Measurements from ENCODE around the gene COPG1. TPM values are rescaled to one million over a fixed set of nuclear protein-coding genes. Genes with fewer than 3 reads are reported as not detected.

Gene COPG1
- total and polyA plus RNA-seq, 2 donors (not counting 3 experiments of a cell fraction or from before 2014, with no cell fraction given) = 112 to 202 TPM

- intact Hi-C loops (cut with micrococcal nuclease) = loop anchor here (5.0 kb wide), 1 partner anchor 137 kb away; the partner anchor contains the start of gene CNBP
- BruUV-seq (replicated peaks) = no TSS peak
- DNase-seq (ENCODE audit: low read depth, low spot score) = no peak
- POLR2A ChIA-PET = no interaction called here
- H3K4me1 ChIP-seq (ENCODE audit: control insufficient read depth, extremely low read depth, insufficient read depth, low read length) = peaks cover 4% of the 10 kb centered on the region
- H3K27me3 ChIP-seq (ENCODE audit: control insufficient read depth in 2 of 2, insufficient read depth in 2 of 2, low read length in 2 of 2) = no peaks in the 10 kb centered on the region
- H2AFZ ChIP-seq (ENCODE audit: low read depth, low read length) = no peak overlapping the region
- H3K4me2 ChIP-seq (ENCODE audit: insufficient read depth, low read length) = no peak overlapping the region
- H3K4me3 ChIP-seq (replicated peaks in 1 of 3; ENCODE audit: insufficient read depth in 1 of 3, low read depth in 1 of 3, low read length in 3 of 3) = no peak overlapping the region
- no peak overlapping the region for H3K9ac ChIP-seq (replicated peaks; ENCODE audit: extremely low read depth, insufficient read depth, low read length)
- no peaks in the 10 kb centered on the region for H3K36me3 ChIP-seq (ENCODE audit: control insufficient read depth in 2 of 2, extremely low read depth in 1 of 2, insufficient read depth in 2 of 2, low read length in 2 of 2)
- TF ChIP-seq GATA2 (IDR thresholded peaks at IDR 0.05; ENCODE audit: insufficient read depth, insufficient read length, low read depth, low read length) = no peak
- TF ChIP-seq, protein P1, sequence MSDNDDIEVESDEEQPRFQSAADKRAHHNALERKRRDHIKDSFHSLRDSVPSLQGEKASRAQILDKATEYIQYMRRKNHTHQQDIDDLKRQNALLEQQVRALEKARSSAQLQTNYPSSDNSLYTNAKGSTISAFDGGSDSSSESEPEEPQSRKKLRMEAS (IDR thresholded peaks at IDR 0.05; ENCODE audit: insufficient read depth, insufficient read length) = no peak
- no peak for TF ChIP-seq JUN (IDR thresholded peaks at IDR 0.05; ENCODE audit: borderline replicate concordance, insufficient read depth, insufficient read length, low read depth)
- H3K9me3 ChIP-seq (replicated peaks; ENCODE audit: control insufficient read depth, insufficient read depth, low read length) = no peaks in the 10 kb centered on the region
- no peaks in the 10 kb centered on the region for H3K9me1 ChIP-seq (replicated peaks; ENCODE audit: control insufficient read depth, extremely low read depth, insufficient read depth, low read length)
- CTCF ChIA-PET = no interaction called here
- dilution Hi-C loops (cut with MboI; ENCODE audit: extremely low pct_ligation_motif_present, low sequenced_read_pairs) = no loop called here
- no peak for FAIRE-seq
- no peak overlapping the region for H3K27ac ChIP-seq (ENCODE audit: insufficient read depth, low read depth, low read length)
- H3K79me2 ChIP-seq (ENCODE audit: control insufficient read depth, insufficient read depth, low read length) = peaks cover 2% of the 10 kb centered on the region
- no peaks in the 10 kb centered on the region for H4K20me1 ChIP-seq (replicated peaks; ENCODE audit: control insufficient read depth, extremely low read depth, insufficient read depth, low read length)
Observed at GRCh38 chr3:129318921-129319320, 69.5 kb downstream of the COPG1 start.

GRCh38 chr3:129320261-129320660 is 70.9 kb downstream of the COPG1 start:
- ChIA-PET POLR2A (no interaction called here), CTCF (no interaction called here)
- Histone ChIP-seq H4K20me1 (replicated peaks; ENCODE audit: control insufficient read depth, extremely low read depth, insufficient read depth, low read length) (no peaks in the 10 kb centered on the region), H3K27me3 (ENCODE audit: control insufficient read depth in 2 of 2, insufficient read depth in 2 of 2, low read length in 2 of 2) (no peaks in the 10 kb centered on the region), H3K79me2 (ENCODE audit: control insufficient read depth, insufficient read depth, low read length) (peaks cover 2% of the 10 kb centered on the region), H3K9me1 (replicated peaks; ENCODE audit: control insufficient read depth, extremely low read depth, insufficient read depth, low read length) (no peaks in the 10 kb centered on the region), H3K9ac (replicated peaks; ENCODE audit: extremely low read depth, insufficient read depth, low read length) (no peak overlapping the region), H3K4me1 (ENCODE audit: control insufficient read depth, extremely low read depth, insufficient read depth, low read length) (peaks cover 4% of the 10 kb centered on the region), H3K4me3 (replicated peaks in 1 of 3; ENCODE audit: insufficient read depth in 1 of 3, low read depth in 1 of 3, low read length in 3 of 3) (no peak overlapping the region), H3K27ac (ENCODE audit: insufficient read depth, low read depth, low read length) (no peak overlapping the region), H3K9me3 (replicated peaks; ENCODE audit: control insufficient read depth, insufficient read depth, low read length) (no peaks in the 10 kb centered on the region), H3K4me2 (ENCODE audit: insufficient read depth, low read length) (no peak overlapping the region), H3K36me3 (ENCODE audit: control insufficient read depth in 2 of 2, extremely low read depth in 1 of 2, insufficient read depth in 2 of 2, low read length in 2 of 2) (no peaks in the 10 kb centered on the region), H2AFZ (ENCODE audit: low read depth, low read length) (no peak overlapping the region)
- no TSS peak for BruUV-seq (replicated peaks)
- TF ChIP-seq POLR2A (IDR thresholded peaks at IDR 0.05; ENCODE audit: low read depth, low read length) (no peak), GATA2 (IDR thresholded peaks at IDR 0.05; ENCODE audit: insufficient read depth, insufficient read length, low read depth, low read length) (no peak), EZH2 (IDR thresholded peaks at IDR 0.05; ENCODE audit: borderline replicate concordance, low read depth, low read length, severe bottlenecking) (no peak), MYC (IDR thresholded peaks at IDR 0.05; ENCODE audit: low read depth, low read length) (no peak), POLR2AphosphoS5 (IDR thresholded peaks at IDR 0.05; ENCODE audit: insufficient read depth, low read depth, low read length) (no peak), JUN (IDR thresholded peaks at IDR 0.05; ENCODE audit: borderline replicate concordance, insufficient read depth, insufficient read length, low read depth) (no peak), FOS (IDR thresholded peaks at IDR 0.05; ENCODE audit: borderline replicate concordance, insufficient read depth, low read length) (no peak)
- TF ChIP-seq, protein P2, sequence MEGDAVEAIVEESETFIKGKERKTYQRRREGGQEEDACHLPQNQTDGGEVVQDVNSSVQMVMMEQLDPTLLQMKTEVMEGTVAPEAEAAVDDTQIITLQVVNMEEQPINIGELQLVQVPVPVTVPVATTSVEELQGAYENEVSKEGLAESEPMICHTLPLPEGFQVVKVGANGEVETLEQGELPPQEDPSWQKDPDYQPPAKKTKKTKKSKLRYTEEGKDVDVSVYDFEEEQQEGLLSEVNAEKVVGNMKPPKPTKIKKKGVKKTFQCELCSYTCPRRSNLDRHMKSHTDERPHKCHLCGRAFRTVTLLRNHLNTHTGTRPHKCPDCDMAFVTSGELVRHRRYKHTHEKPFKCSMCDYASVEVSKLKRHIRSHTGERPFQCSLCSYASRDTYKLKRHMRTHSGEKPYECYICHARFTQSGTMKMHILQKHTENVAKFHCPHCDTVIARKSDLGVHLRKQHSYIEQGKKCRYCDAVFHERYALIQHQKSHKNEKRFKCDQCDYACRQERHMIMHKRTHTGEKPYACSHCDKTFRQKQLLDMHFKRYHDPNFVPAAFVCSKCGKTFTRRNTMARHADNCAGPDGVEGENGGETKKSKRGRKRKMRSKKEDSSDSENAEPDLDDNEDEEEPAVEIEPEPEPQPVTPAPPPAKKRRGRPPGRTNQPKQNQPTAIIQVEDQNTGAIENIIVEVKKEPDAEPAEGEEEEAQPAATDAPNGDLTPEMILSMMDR (IDR thresholded peaks at IDR 0.05; ENCODE audit: extremely low read depth in 1 of 2, insufficient read depth in 1 of 2, low read depth in 1 of 2, low read length in 2 of 2) = no peak
- TF ChIP-seq, protein P1 (IDR thresholded peaks at IDR 0.05; ENCODE audit: insufficient read depth, insufficient read length) = no peak
- no peak for FAIRE-seq
- DNase-seq (ENCODE audit: low read depth, low spot score) = no peak
- intact Hi-C loops (cut with micrococcal nuclease) (no loop called here), dilution Hi-C loops (cut with MboI; ENCODE audit: extremely low pct_ligation_motif_present, low sequenced_read_pairs) (no loop called here)
